GM12874 (cell line): ENCODE results near the gene MZB1.

Source experiments
- CTCF ChIP-seq: IDR thresholded peaks from 2 replicates; pipeline ENCODE4 v1.5.1; 2011; ENCODE audit warnings: low read depth, mild to moderate bottlenecking, control low read depth, low read length, moderate library complexity; ENCODE audit not compliant: insufficient read depth

MZB1 gene

GRCh38 chr5:139358064-139358463 lies 31.6 kb downstream of the MZB1 start:
- no peak for TF ChIP-seq CTCF

GRCh38 chr5:139354186-139354585 lies 35.5 kb downstream of the MZB1 start:
- no peak for TF ChIP-seq CTCF

GRCh38 chr5:139344177-139344576 lies 45.5 kb downstream of the MZB1 start:
- TF ChIP-seq CTCF: no peak

- TF ChIP-seq CTCF: no peak
These were observed 46.2 kb downstream of the MZB1 start for GRCh38 chr5:139343476-139343875.

- TF ChIP-seq CTCF: no peak
These were observed 47.3 kb downstream of the MZB1 start for GRCh38 chr5:139342423-139342723.

GRCh38 chr5:139341689-139342422 lies 47.9 kb downstream of the MZB1 start, which contains the start of gene PAIP2:
Gene PAIP2, plus strand, starts transcription at chr5:139341854. Its CDS starts 21,931 bp downstream, at chr5:139363785.
- peak; percentile 84 for TF ChIP-seq CTCF

- TF ChIP-seq CTCF: no peak
These were observed 48.5 kb downstream of the MZB1 start for GRCh38 chr5:139341187-139341688.
